ENCODE measurements around the gene PIGB.

DNA sequence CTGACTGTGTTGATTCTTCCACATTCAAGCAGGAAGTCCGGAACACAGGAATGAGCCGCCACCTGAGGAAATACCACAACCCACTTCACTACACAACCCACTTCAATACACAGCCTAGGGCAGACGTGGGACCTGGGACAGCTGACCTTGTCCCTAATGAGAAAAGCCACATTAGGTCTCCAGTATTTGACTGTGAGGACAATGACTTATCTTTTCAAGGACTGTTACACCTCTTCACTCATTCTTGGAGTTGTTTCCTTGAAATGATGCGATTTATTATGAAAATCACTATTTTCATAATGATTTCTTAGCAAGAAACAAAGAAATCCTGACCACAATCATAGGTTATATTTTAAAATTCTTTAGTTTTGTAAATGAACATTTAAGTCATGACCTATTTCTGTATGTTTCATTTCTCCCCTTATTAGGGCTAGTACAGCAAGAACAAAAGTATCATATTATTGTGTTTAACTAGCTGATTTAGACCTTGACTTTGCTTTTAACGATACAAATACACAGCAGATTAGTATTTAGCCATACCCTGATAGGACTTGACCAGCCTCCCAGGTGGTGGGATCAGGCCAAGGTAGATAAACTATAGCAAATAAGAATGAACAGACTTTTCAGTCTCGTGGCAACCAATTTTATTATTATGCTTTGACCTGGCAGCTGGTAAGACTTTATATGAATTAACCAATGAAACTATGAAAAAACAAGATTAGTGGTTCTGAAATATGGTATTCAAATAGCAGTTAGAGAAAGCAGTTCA lies 35.5 kb upstream of the PIGB start:
- TF ChIP-seq, protein P1, sequence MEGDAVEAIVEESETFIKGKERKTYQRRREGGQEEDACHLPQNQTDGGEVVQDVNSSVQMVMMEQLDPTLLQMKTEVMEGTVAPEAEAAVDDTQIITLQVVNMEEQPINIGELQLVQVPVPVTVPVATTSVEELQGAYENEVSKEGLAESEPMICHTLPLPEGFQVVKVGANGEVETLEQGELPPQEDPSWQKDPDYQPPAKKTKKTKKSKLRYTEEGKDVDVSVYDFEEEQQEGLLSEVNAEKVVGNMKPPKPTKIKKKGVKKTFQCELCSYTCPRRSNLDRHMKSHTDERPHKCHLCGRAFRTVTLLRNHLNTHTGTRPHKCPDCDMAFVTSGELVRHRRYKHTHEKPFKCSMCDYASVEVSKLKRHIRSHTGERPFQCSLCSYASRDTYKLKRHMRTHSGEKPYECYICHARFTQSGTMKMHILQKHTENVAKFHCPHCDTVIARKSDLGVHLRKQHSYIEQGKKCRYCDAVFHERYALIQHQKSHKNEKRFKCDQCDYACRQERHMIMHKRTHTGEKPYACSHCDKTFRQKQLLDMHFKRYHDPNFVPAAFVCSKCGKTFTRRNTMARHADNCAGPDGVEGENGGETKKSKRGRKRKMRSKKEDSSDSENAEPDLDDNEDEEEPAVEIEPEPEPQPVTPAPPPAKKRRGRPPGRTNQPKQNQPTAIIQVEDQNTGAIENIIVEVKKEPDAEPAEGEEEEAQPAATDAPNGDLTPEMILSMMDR (IDR thresholded peaks at IDR 0.05): no peak
- TF ChIP-seq POLR2A (IDR thresholded peaks at IDR 0.05): no peak
- no peak for TF ChIP-seq POLR2AphosphoS5 (IDR thresholded peaks at IDR 0.05; ENCODE audit: insufficient read depth in 1 of 2, low read depth in 1 of 2)

All from vagina (tissue), 2 donors.